ENCODE results near the gene GFAP. TPM values are rescaled to one million over a fixed set of nuclear protein-coding genes. Genes with fewer than 3 reads are reported as not detected.
A peak's percentile ranks its signal among the peaks of the same experiment; 100 is the strongest.

Gene GFAP
- total RNA-seq, 2 experiments from 2014 or later, result not detected

- Mint-ChIP-seq H3K9me3 (no peaks in the 10 kb centered on the region), H3K27me3 (no peaks in the 10 kb centered on the region), H3K4me3 (no peak overlapping the region), H3K27ac (no peak overlapping the region), H3K4me1 (no peaks in the 10 kb centered on the region), H3K36me3 (ENCODE audit: low read depth) (peaks cover 43% of the 10 kb centered on the region)
- DNase-seq, result no peak
- POLR2A ChIA-PET, result no interaction called here
- CTCF ChIA-PET, result interaction anchor here (0.6 to 1.2 kb wide), 2 partner anchors 18 to 256 kb away, joined by 3 read pairs; no protein-coding TSS in a partner anchor
Measured at GRCh38 chr17:44927696-44928095, 12.4 kb upstream of the GFAP start.

GRCh38 chr17:44926821-44927525 is 11.7 kb upstream of the GFAP start:
- DNase-seq, result no peak

GRCh38 chr17:44925731-44926697 is 10.7 kb upstream of the GFAP start:
- peaks cover 6% of the 10 kb centered on the region for H3K27me3 Mint-ChIP-seq
- H3K9me3 Mint-ChIP-seq, result no peaks in the 10 kb centered on the region
- DNase-seq, result no peak
- no peaks in the 10 kb centered on the region for H3K4me1 Mint-ChIP-seq
- POLR2A ChIA-PET, result no interaction called here
- peak overlapping the region; percentile 36 for H3K27ac Mint-ChIP-seq
- peaks cover 38% of the 10 kb centered on the region for H3K36me3 Mint-ChIP-seq (ENCODE audit: low read depth)
- H3K4me3 Mint-ChIP-seq, result no peak overlapping the region
- CTCF ChIA-PET, result interaction anchor here (0.5 to 2.0 kb wide), 6 partner anchors 16 to 364 kb away, joined by 3 to 7 read pairs (median 3); partner anchors contain the start of gene ACBD4

More at GRCh38 chr17:44926821-44927525, 11.7 kb upstream of the GFAP start:
- Mint-ChIP-seq H3K9me3 (no peaks in the 10 kb centered on the region), H3K27me3 (no peaks in the 10 kb centered on the region), H3K4me1 (no peaks in the 10 kb centered on the region), H3K36me3 (ENCODE audit: low read depth) (peaks cover 43% of the 10 kb centered on the region), H3K27ac (no peak overlapping the region), H3K4me3 (no peak overlapping the region)
- CTCF ChIA-PET, result interaction anchor here (0.5 to 2.0 kb wide), 3 partner anchors 17 to 256 kb away, joined by 3 to 7 read pairs (median 5); partner anchors contain the start of gene ACBD4
- POLR2A ChIA-PET, result no interaction called here

- peak overlapping the region; percentile 12 for H3K27ac Mint-ChIP-seq
- H3K4me1 Mint-ChIP-seq, result no peaks in the 10 kb centered on the region
- POLR2A ChIA-PET, result no interaction called here
- no peaks in the 10 kb centered on the region for H3K9me3 Mint-ChIP-seq
- CTCF ChIA-PET, result interaction anchor here (0.9 kb wide), 1 partner anchor 98 kb away, joined by 3 read pairs; no protein-coding TSS in a partner anchor
- peaks cover 17% of the 10 kb centered on the region for H3K27me3 Mint-ChIP-seq
- DNase-seq, result no peak
- H3K4me3 Mint-ChIP-seq, result no peak overlapping the region
- H3K36me3 Mint-ChIP-seq (ENCODE audit: low read depth), result peaks cover 25% of the 10 kb centered on the region
Measured at GRCh38 chr17:44924107-44924544, 8.8 kb upstream of the GFAP start.

GRCh38 chr17:44922746-44923470 is 7.6 kb upstream of the GFAP start:
- ChIA-PET CTCF (interaction anchor here (0.6 to 1.9 kb wide), 4 partner anchors 8 to 275 kb away, joined by 3 to 4 read pairs (median 3); no protein-coding TSS in a partner anchor), POLR2A (no interaction called here)
- DNase-seq, result no peak
- H3K4me1 Mint-ChIP-seq, result no peaks in the 10 kb centered on the region
- peaks cover 20% of the 10 kb centered on the region for H3K36me3 Mint-ChIP-seq (ENCODE audit: low read depth)
- peaks cover 19% of the 10 kb centered on the region for H3K27me3 Mint-ChIP-seq
- no peak overlapping the region for H3K4me3 Mint-ChIP-seq
- no peaks in the 10 kb centered on the region for H3K9me3 Mint-ChIP-seq
- no peak overlapping the region for H3K27ac Mint-ChIP-seq

- Mint-ChIP-seq H3K27me3 (peaks cover 19% of the 10 kb centered on the region), H3K4me3 (no peak overlapping the region)
- POLR2A ChIA-PET, result no interaction called here
Measured at GRCh38 chr17:44922136-44922535, 6.8 kb upstream of the GFAP start.

GRCh38 chr17:44921122-44921882 is 6.0 kb upstream of the GFAP start:
- Mint-ChIP-seq H3K27me3 (peaks cover 19% of the 10 kb centered on the region), H3K4me1 (no peaks in the 10 kb centered on the region), H3K4me3 (no peak overlapping the region), H3K27ac (peak overlapping the region; percentile 25), H3K36me3 (ENCODE audit: low read depth) (peaks cover 11% of the 10 kb centered on the region), H3K9me3 (no peaks in the 10 kb centered on the region)
- ChIA-PET POLR2A (interaction anchor here (0.6 to 0.8 kb wide), 2 partner anchors 101 to 121 kb away, joined by 3 to 5 read pairs; no protein-coding TSS in a partner anchor), CTCF (interaction anchor here (0.6 to 2.2 kb wide), 13 partner anchors 8 to 234 kb away, joined by 3 to 13 read pairs (median 4); partner anchors contain the start of gene ACBD4)
- no peak for DNase-seq

More at GRCh38 chr17:44922136-44922535, 6.8 kb upstream of the GFAP start:
- Mint-ChIP-seq H3K4me1 (no peaks in the 10 kb centered on the region), H3K36me3 (ENCODE audit: low read depth) (peaks cover 15% of the 10 kb centered on the region), H3K9me3 (no peaks in the 10 kb centered on the region), H3K27ac (no peak overlapping the region)
- DNase-seq, result no peak
- CTCF ChIA-PET, result interaction anchor here (0.6 to 1.9 kb wide), 4 partner anchors 8 to 208 kb away, joined by 3 to 4 read pairs (median 4); no protein-coding TSS in a partner anchor

GRCh38 chr17:44920565-44920940 is 5.3 kb upstream of the GFAP start:
- no peaks in the 10 kb centered on the region for H3K4me1 Mint-ChIP-seq
- no peaks in the 10 kb centered on the region for H3K9me3 Mint-ChIP-seq
- H3K27ac Mint-ChIP-seq, result no peak overlapping the region
- no peak overlapping the region for H3K4me3 Mint-ChIP-seq
- ChIA-PET POLR2A (interaction anchor here (0.8 kb wide), 1 partner anchor 102 kb away, joined by 3 read pairs; no protein-coding TSS in a partner anchor), CTCF (interaction anchor here (0.7 to 2.2 kb wide), 19 partner anchors 10 to 215 kb away, joined by 3 to 13 read pairs (median 4); partner anchors contain the start of genes ACBD4 and EFTUD2)
- DNase-seq, result no peak
- H3K27me3 Mint-ChIP-seq, result peaks cover 19% of the 10 kb centered on the region
- H3K36me3 Mint-ChIP-seq (ENCODE audit: low read depth), result peaks cover 5% of the 10 kb centered on the region

GRCh38 chr17:44919885-44920564 is 4.7 kb upstream of the GFAP start:
- no peak overlapping the region for H3K4me3 Mint-ChIP-seq
- POLR2A ChIA-PET, result no interaction called here
- no peaks in the 10 kb centered on the region for H3K9me3 Mint-ChIP-seq
- CTCF ChIA-PET, result interaction anchor here (0.7 to 2.2 kb wide), 18 partner anchors 9 to 215 kb away, joined by 3 to 13 read pairs (median 4); partner anchors contain the start of genes ACBD4 and EFTUD2
- H3K27me3 Mint-ChIP-seq, result peaks cover 19% of the 10 kb centered on the region
- peaks cover 5% of the 10 kb centered on the region for H3K36me3 Mint-ChIP-seq (ENCODE audit: low read depth)
- no peaks in the 10 kb centered on the region for H3K4me1 Mint-ChIP-seq
- no peak overlapping the region for H3K27ac Mint-ChIP-seq
- DNase-seq, result peak; percentile 66

GRCh38 chr17:44919411-44919810 is 4.1 kb upstream of the GFAP start:
- no peaks in the 10 kb centered on the region for H3K9me3 Mint-ChIP-seq
- peaks cover 21% of the 10 kb centered on the region for H3K27me3 Mint-ChIP-seq
- no peaks in the 10 kb centered on the region for H3K4me1 Mint-ChIP-seq
- no peak overlapping the region for H3K27ac Mint-ChIP-seq
- ChIA-PET POLR2A (no interaction called here), CTCF (interaction anchor here (1.1 to 2.2 kb wide), 8 partner anchors 9 to 216 kb away, joined by 3 to 13 read pairs (median 4); partner anchors contain the start of genes ACBD4 and EFTUD2)
- peaks cover 1% of the 10 kb centered on the region for H3K36me3 Mint-ChIP-seq (ENCODE audit: low read depth)
- H3K4me3 Mint-ChIP-seq, result no peak overlapping the region
- DNase-seq, result no peak

- ChIA-PET CTCF (interaction anchor here (1.6 kb wide), 2 partner anchors 8 to 217 kb away, joined by 4 to 7 read pairs; partner anchors contain the start of gene ACBD4), POLR2A (no interaction called here)
- DNase-seq, result no peak
- Mint-ChIP-seq H3K9me3 (no peaks in the 10 kb centered on the region), H3K27me3 (peaks cover 28% of the 10 kb centered on the region), H3K4me1 (peaks cover 4% of the 10 kb centered on the region), H3K27ac (no peak overlapping the region), H3K36me3 (ENCODE audit: low read depth) (no peaks in the 10 kb centered on the region), H3K4me3 (no peak overlapping the region)
Measured at GRCh38 chr17:44918006-44918405, 2.7 kb upstream of the GFAP start.
